ENCODE data around the gene PTPN14.

Gene PTPN14

GRCh38 chr1:214305164-214305751 is 246.1 kb downstream of the PTPN14 start:
- no peak for DNase-seq (ENCODE audit: low spot score)

DNA sequence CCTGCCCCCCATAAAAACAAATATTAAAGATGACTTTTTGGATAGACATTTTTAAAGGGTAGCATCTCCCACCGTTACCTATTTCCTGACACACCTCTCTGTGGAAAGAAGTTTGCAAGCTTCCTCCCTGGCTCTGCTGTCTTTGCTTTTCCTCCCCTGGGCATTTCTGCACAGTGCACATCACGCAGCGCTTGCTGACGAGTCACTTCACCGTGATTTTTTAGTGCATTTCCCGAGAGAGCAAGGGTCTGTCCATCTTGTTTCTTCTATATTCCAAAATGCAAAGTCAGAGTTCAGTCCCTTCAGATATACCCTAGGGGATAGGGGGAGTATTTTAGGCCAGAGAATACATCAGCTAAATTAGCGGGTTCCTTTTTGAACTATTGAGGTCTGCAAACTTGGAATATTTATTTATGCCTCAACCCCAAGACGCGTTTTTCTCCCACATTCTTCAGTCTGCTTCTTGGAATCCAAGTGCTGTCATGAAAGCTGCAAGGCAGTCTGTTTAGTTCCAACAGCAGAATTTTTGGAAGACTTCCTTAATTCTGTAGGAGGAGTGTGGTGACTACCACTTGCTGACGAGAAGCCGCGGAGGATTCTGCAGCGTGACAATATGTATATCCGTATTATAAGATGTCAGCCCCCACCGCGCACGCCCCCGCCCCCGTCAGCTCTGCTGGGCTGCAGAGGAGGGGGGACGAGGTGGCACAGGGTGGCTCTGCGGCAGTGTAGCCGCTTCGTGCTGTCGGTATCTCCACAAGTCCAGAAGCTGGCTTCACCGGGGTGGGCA is 248.1 kb downstream of the PTPN14 start:
- peak; percentile 34 for DNase-seq (ENCODE audit: low spot score)

- DNase-seq (ENCODE audit: low spot score), result no peak
Observed at GRCh38 chr1:214301526-214301925, 249.9 kb downstream of the PTPN14 start.

GRCh38 chr1:214300149-214300780 is 251.1 kb downstream of the PTPN14 start:
- no peak for DNase-seq (ENCODE audit: low spot score)
